NCI-H1436 (cell line): ENCODE measurements around the gene JAK3.

Experiments used
- DNase-seq: peaks from one replicate; lab custom pipeline; 2025; lab: John Stamatoyannopoulos, UW

The JAK3 gene

GRCh38 chr19:17865364-17866311, 17.9 kb upstream of the JAK3 start:
- DNase-seq, result no peak

GRCh38 chr19:17863520-17864182, 15.9 kb upstream of the JAK3 start:
- DNase-seq, result no peak

GRCh38 chr19:17862711-17863519, 15.1 kb upstream of the JAK3 start:
- DNase-seq, result no peak

- no peak for DNase-seq
Measured at GRCh38 chr19:17861542-17862402, 14.0 kb upstream of the JAK3 start.

- no peak for DNase-seq
Measured at GRCh38 chr19:17860993-17861360, 13.2 kb upstream of the JAK3 start.

- no peak for DNase-seq
Measured at GRCh38 chr19:17860331-17860992, 12.7 kb upstream of the JAK3 start.

GRCh38 chr19:17859533-17860330, 11.9 kb upstream of the JAK3 start, which contains the start of gene RPL18A:
Gene RPL18A, plus strand, starts transcription at chr19:17859910. Its CDS starts 47 bp downstream, at chr19:17859957.
- peak; percentile 99 for DNase-seq

GRCh38 chr19:17855280-17856152, 7.7 kb upstream of the JAK3 start:
- peak; percentile 63 for DNase-seq

- DNase-seq, result no peak
Measured at GRCh38 chr19:17854061-17854460, 6.3 kb upstream of the JAK3 start.

- no peak for DNase-seq
Measured at GRCh38 chr19:17848595-17849292, 962 bp upstream of the JAK3 start.

GRCh38 chr19:17846146-17846545, 1.6 kb downstream of the JAK3 start:
- no peak for DNase-seq

GRCh38 chr19:17843908-17844490, 3.8 kb downstream of the JAK3 start:
- no peak for DNase-seq

- no peak for DNase-seq
Measured at GRCh38 chr19:17843292-17843827, 4.4 kb downstream of the JAK3 start.

- no peak for DNase-seq
Measured at GRCh38 chr19:17842663-17843291, 5.0 kb downstream of the JAK3 start.

- peak; percentile 90 for DNase-seq
Measured at GRCh38 chr19:17841810-17842662, 5.7 kb downstream of the JAK3 start.

GRCh38 chr19:17841371-17841809, 6.4 kb downstream of the JAK3 start:
- no peak for DNase-seq
